ENCODE measurements around the gene PPP2R3B. TPM values are rescaled to one million over a fixed set of nuclear protein-coding genes. Genes with fewer than 3 reads are reported as not detected.
"Not testable (repeated sequence)": the region's sequence is repeated elsewhere in the genome, so short reads cannot be mapped to it uniquely, and the experiment has no call there.

PPP2R3B gene
- total and polyA plus RNA-seq, 2 of the 4 experiments (the other 2 are of a cell fraction): 13.2 to 13.3 TPM

GRCh38 chrX:385736-386135, 971 bp downstream of the PPP2R3B start:
- H2AK9ac ChIP-seq (replicated peaks; ENCODE audit: low read depth, low read length, poor library complexity); in situ Hi-C loops (cut with MboI; ENCODE audit: low sequenced_read_pairs); H3K4me2 ChIP-seq (ENCODE audit: low read depth, low read length); H3K23ac ChIP-seq (ENCODE audit: low read depth, low read length); H3K4me1 ChIP-seq (ENCODE audit: control insufficient read depth, insufficient read depth, low read length); H3K18ac ChIP-seq (ENCODE audit: low read depth, low read length); H4K91ac ChIP-seq (ENCODE audit: insufficient read depth, low read depth, low read length); H3K9me3 ChIP-seq (ENCODE audit: control insufficient read depth, insufficient read depth, low read length); H4K8ac ChIP-seq (ENCODE audit: low read depth in 2 of 2, low read length in 2 of 2); H3K14ac ChIP-seq (replicated peaks; ENCODE audit: low read depth, low read length); intact Hi-C loops (cut with micrococcal nuclease); H3K4ac ChIP-seq (ENCODE audit: low read depth, low read length); H4K5ac ChIP-seq (ENCODE audit: low read depth, low read length); H3K27ac ChIP-seq (ENCODE audit: insufficient read depth, low read length); dilution Hi-C loops (cut with HindIII; ENCODE audit: low sequenced_read_pairs, unreplicated experiment); DNase-seq; H2AFZ ChIP-seq (replicated peaks; ENCODE audit: low read length, poor library complexity); H4K20me1 ChIP-seq (ENCODE audit: insufficient read depth, low read length); H3K4me3 ChIP-seq (ENCODE audit: insufficient read depth, low read depth, low read length); H2BK20ac ChIP-seq (ENCODE audit: low read depth, low read length); H3K27me3 ChIP-seq (ENCODE audit: control insufficient read depth, insufficient read depth, low read length); H2AK5ac ChIP-seq (ENCODE audit: low read depth, low read length); H3K9me1 ChIP-seq (ENCODE audit: insufficient read depth, low read length); H2BK15ac ChIP-seq (ENCODE audit: low read depth, low read length); CTCF ChIA-PET; ATAC-seq (ENCODE audit: low read depth); H3K36me3 ChIP-seq (ENCODE audit: control insufficient read depth, insufficient read depth, low read length); H3K56ac ChIP-seq (ENCODE audit: extremely low read depth, insufficient read depth, low read length); H2BK5ac ChIP-seq (ENCODE audit: low read depth, low read length, poor library complexity, severe bottlenecking); H3K9ac ChIP-seq (ENCODE audit: low read depth, low read length); BruUV-seq (replicated peaks); POLR2A ChIA-PET (ENCODE audit: unreplicated experiment); H2BK120ac ChIP-seq (ENCODE audit: low read depth, low read length): not testable (repeated sequence)
- H3K79me1 ChIP-seq (ENCODE audit: low read depth in 1 of 2, low read length in 2 of 2): peaks cover 0 to 19% of the 10 kb centered on the region in 2 experiments; a peak in 1 of 4 replicates
- WGBS, 2 experiments (ENCODE audit: extremely low coverage in 2 of 2, insufficient read length in 1 of 2): 80% methylated on average over 2 of the region's 12 CpGs; no CpG with 5 or more reads in 1 of the 2 experiments
